ENCODE results near the gene SCAMP1.

SCAMP1 gene

GRCh38 chr5:78495800-78496199 lies 135.4 kb downstream of the SCAMP1 start:
- Histone ChIP-seq H3K36me3 (no peaks in the 10 kb centered on the region), H3K27me3 (no peaks in the 10 kb centered on the region), H3K9me3 (no peaks in the 10 kb centered on the region), H3K4me1 (ENCODE audit: control insufficient read depth in 1 of 2, insufficient read depth in 1 of 2, low read depth in 1 of 2, low read length in 1 of 2) (peaks cover 34 to 36% of the 10 kb centered on the region in 2 experiments), H3K27ac (no peak overlapping the region), H3K4me3 (ENCODE audit: low read depth in 1 of 2, low read length in 1 of 2) (no peak overlapping the region)
- no peak for TF ChIP-seq CTCF (IDR thresholded peaks at IDR 0.05)

GRCh38 chr5:78496373-78496772 lies 136.0 kb downstream of the SCAMP1 start:
- Histone ChIP-seq H3K9me3 (no peaks in the 10 kb centered on the region), H3K27me3 (no peaks in the 10 kb centered on the region), H3K27ac (no peak overlapping the region), H3K4me1 (ENCODE audit: control insufficient read depth in 1 of 2, insufficient read depth in 1 of 2, low read depth in 1 of 2, low read length in 1 of 2) (peaks cover 40 to 42% of the 10 kb centered on the region in 2 experiments), H3K36me3 (no peaks in the 10 kb centered on the region), H3K4me3 (ENCODE audit: low read depth in 1 of 2, low read length in 1 of 2) (no peak overlapping the region)
- no peak for TF ChIP-seq CTCF (IDR thresholded peaks at IDR 0.05)

GRCh38 chr5:78497573-78498533 lies 137.4 kb downstream of the SCAMP1 start:
- Histone ChIP-seq H3K36me3 (no peaks in the 10 kb centered on the region), H3K27me3 (no peaks in the 10 kb centered on the region), H3K4me3 (ENCODE audit: low read depth in 1 of 2, low read length in 1 of 2) (no peak overlapping the region), H3K27ac (peak overlapping the region; percentile 34), H3K4me1 (ENCODE audit: control insufficient read depth in 1 of 2, insufficient read depth in 1 of 2, low read depth in 1 of 2, low read length in 1 of 2) (peaks cover 52% of the 10 kb centered on the region in 2 experiments), H3K9me3 (no peaks in the 10 kb centered on the region)
- TF ChIP-seq CTCF (IDR thresholded peaks at IDR 0.05): no peak

- H3K9me3 ChIP-seq: no peaks in the 10 kb centered on the region
- H3K27me3 ChIP-seq: no peaks in the 10 kb centered on the region
- H3K27ac ChIP-seq: no peak overlapping the region
- no peak overlapping the region for H3K4me3 ChIP-seq (ENCODE audit: low read depth in 1 of 2, low read length in 1 of 2)
- H3K36me3 ChIP-seq: no peaks in the 10 kb centered on the region
- H3K4me1 ChIP-seq (ENCODE audit: control insufficient read depth in 1 of 2, insufficient read depth in 1 of 2, low read depth in 1 of 2, low read length in 1 of 2): peaks cover 52% of the 10 kb centered on the region in 2 experiments
- no peak for TF ChIP-seq CTCF (IDR thresholded peaks at IDR 0.05)
Observed at GRCh38 chr5:78499485-78499884, 139.1 kb downstream of the SCAMP1 start.

GRCh38 chr5:78500028-78500427 lies 139.6 kb downstream of the SCAMP1 start:
- Histone ChIP-seq H3K36me3 (no peaks in the 10 kb centered on the region), H3K4me1 (ENCODE audit: control insufficient read depth in 1 of 2, insufficient read depth in 1 of 2, low read depth in 1 of 2, low read length in 1 of 2) (peaks cover 52% of the 10 kb centered on the region in 2 experiments), H3K9me3 (no peaks in the 10 kb centered on the region), H3K4me3 (ENCODE audit: low read depth in 1 of 2, low read length in 1 of 2) (no peak overlapping the region), H3K27ac (peak overlapping the region; percentile 70), H3K27me3 (no peaks in the 10 kb centered on the region)
- TF ChIP-seq CTCF (IDR thresholded peaks at IDR 0.05): no peak

Data from neutrophil (primary cell).